Left renal cortex interstitium (tissue), 4 donors: ENCODE data around the gene PRR4. TPM values are rescaled to one million over a fixed set of nuclear protein-coding genes. Genes with fewer than 3 reads are reported as not detected.

Experiments used
- DNase-seq, 4 donors: peaks; one replicate each; pipeline ENCODE4 v3.0.0-alpha.2; 2013; ENCODE audit warnings: low read depth in 4 of 4, low spot score in 2 of 4, missing footprints in 1 of 4
- polyA plus RNA-seq, 4 donors: library from polyadenylated mRNA; unstranded; fragments of 120-200 nt; gene quantifications; one replicate each; pipeline ENCODE4 v1.2.1, GENCODE V29; 2013; ENCODE audit not compliant: insufficient read length in 4 of 4

Gene PRR4
- polyA plus RNA-seq: 10 to 100 TPM in 2 of 4 donors, 1 to 10 TPM in 2; 4.0 to 15.1 (median 8.7) TPM

- DNase-seq: no peak
Observed at GRCh38 chr12:10849425-10849878, at the start of gene PRR4. Gene PRR4 (minus strand): TSS chr12:10849475. CDS start chr12:10849437, 38 bp downstream.

DNA sequence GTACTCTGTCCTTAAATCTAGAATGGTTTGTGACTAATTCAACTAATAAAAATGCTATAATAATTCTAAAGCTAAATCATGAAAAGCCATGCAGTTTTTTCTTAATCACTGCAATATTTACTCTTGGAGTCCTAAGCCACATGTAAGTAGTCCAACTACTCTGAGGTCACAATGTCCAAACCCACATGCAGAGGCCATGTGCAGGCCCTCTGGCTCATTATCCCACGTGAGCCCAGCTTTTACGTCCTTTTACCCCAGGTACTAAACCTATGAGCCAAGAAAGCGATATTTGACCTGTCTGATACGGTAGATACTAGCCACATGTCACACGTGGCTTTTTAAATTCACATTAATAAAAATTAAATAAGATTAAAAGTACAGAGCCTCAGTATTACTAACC lies 47.6 kb upstream of the PRR4 start:
- DNase-seq: no peak

DNA sequence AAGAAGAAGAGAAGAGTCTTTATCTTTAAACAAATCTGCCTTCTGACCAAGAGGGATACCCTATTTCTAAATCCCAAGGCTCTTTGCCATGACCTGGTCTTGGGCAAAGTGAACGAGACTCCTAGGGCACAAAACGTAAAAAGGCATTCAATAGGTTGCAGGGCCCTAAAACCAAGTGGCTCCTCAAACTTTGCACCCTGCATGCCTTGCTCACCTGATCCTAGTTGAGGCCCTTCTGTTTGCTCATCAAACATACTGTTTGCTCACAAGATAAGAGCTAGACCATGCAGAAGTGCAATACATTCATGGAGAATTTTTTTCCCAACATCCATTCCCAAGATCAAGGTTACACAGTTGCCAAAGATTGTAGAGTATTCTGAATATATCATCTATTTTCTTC lies 42.7 kb upstream of the PRR4 start:
- DNase-seq: no peak

- DNase-seq: no peak
Observed at GRCh38 chr12:10889226-10889625, 40.0 kb upstream of the PRR4 start.

- no peak for DNase-seq
Observed at GRCh38 chr12:10884086-10884725, 34.9 kb upstream of the PRR4 start, which contains the start of gene PRH1. Gene PRH1 (minus strand): TSS chr12:10884255. CDS start chr12:10884217, 38 bp downstream.

DNA sequence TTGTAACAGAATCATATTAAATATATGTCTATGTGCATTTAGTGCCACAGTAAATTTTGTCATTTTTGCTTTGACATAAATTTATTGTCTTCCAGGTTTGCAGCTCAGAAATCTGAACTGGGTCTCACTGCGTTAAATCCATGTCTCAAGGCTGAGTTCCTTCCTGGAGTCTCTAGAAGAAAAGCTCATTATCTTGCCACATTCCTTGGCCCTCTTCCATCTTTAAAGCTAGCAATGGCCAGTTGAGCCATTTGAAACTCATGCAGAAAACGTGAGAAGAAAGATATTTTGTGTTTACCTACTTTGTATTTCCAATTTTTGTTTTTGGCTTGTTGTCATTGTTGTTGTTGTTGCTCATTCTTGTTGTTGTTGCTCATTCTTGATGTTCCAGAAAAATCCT lies 24.1 kb upstream of the PRR4 start:
- no peak for DNase-seq

GRCh38 chr12:10867381-10867780 lies 18.1 kb upstream of the PRR4 start:
- no peak for DNase-seq

DNA sequence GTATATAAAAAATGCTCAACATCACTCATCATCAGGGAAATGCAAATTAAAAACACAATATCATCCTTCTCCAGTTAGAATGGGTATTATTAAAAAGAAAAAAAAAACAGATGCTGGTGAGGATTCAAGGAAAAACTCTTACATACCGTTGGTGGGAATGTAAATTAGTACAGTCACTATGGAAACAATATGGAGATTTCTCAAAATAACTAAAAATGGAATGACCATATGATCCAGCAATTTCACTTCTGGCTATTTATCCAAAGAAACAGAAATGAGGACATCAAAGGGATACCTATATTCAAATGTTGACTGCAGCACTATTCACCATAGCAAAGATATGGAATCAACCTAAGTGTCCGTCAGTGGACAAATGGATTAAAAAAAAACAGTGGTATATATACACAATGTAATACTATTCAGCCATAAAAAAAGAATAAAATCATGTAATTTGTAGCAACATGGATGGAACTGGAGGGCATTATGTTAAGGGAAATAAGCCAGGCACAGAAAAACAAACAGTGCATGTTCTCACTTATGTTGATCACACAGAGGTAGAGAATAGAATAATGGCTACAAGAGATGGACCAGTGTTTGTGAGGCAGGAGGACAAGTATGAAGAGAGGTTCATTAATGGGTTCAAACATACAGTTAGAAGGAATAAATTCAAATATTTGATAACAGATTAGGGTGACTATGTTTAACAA lies 14.4 kb upstream of the PRR4 start:
- no peak for DNase-seq

GRCh38 chr12:10861366-10861765 lies 12.1 kb upstream of the PRR4 start:
- no peak for DNase-seq

GRCh38 chr12:10855807-10856206 lies 6.5 kb upstream of the PRR4 start:
- DNase-seq: no peak

DNA sequence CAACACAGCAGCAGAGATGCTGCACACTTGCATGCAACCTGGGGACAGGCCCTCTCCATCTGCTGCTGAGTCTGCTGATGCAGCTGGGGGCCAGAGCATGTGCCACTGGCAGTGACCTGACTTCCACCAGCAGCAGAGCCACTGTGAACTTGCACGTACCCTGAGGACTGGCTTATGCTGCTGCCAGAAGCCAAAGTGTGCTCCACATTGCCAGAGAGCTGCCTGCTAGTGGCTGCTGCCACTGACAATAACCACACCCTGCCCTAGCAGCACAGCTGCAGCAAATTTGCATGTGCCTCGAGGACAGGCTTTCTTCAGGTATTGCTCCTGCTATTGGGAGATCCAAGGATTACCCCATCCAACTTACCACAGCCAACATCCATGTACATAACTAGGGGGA lies 4.5 kb upstream of the PRR4 start:
- no peak for DNase-seq

DNA sequence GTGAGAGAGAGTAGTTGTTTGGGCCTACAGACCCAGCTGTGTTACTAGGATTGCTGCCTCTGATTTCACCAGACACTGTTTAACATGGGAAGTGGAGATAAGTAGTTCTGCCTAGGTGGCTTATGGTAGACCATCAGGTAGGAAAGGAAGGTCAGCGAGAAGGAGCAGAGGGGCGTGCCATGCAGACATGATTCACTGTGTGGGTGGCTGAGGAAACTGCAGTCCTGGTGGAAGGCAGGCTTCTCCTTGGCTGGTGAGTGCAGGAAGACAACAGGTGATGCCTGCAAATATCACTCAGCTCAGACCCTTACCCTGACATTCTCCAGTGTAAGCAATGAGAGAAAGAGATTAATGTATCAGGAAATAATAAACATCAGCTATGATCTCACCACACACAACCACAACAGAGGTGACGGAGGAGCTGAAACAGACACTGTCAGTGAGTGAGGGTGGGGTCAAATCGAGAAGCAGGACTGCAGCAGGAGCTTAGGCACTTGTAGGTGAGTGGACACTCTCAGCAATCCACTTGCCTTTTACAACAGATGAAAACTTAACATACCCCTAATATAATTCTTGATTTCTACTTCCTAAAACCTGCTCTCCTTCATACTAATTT lies 2.1 kb upstream of the PRR4 start:
- no peak for DNase-seq

- DNase-seq: no peak
Observed at GRCh38 chr12:10847744-10848143, 1.5 kb downstream of the PRR4 start.

- no peak for DNase-seq
Observed at GRCh38 chr12:10842862-10843261, 6.4 kb downstream of the PRR4 start.

GRCh38 chr12:10838461-10838860 lies 10.8 kb downstream of the PRR4 start:
- DNase-seq: no peak

- DNase-seq: no peak
Observed at GRCh38 chr12:10829994-10830393, 19.3 kb downstream of the PRR4 start.

DNA sequence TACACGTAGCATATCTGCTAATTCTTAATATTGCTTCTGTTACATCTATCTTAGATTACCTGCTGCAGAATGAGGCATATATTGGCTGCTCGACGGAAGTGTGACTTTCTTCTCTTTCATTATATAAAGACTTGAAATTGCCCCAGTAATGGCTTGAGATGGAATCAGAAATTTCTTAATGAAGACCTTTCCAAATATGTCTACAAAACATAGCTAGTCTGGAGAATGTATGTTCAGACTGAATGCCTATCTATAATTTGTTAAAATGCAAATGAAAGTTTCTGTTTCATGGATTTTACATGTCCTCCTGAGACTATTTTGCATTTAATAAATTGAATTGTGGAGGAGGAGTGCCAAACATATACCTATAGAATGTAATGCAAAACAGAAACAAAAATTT lies 23.0 kb downstream of the PRR4 start, which contains the start of gene TAS2R10:
Gene TAS2R10, minus strand, starts transcription at position 101 of the 400 bp plus-strand sequence. Its CDS starts 89 bp downstream, at position 12.
- no peak for DNase-seq

GRCh38 chr12:10824957-10825356 lies 24.3 kb downstream of the PRR4 start:
- DNase-seq: no peak

DNA sequence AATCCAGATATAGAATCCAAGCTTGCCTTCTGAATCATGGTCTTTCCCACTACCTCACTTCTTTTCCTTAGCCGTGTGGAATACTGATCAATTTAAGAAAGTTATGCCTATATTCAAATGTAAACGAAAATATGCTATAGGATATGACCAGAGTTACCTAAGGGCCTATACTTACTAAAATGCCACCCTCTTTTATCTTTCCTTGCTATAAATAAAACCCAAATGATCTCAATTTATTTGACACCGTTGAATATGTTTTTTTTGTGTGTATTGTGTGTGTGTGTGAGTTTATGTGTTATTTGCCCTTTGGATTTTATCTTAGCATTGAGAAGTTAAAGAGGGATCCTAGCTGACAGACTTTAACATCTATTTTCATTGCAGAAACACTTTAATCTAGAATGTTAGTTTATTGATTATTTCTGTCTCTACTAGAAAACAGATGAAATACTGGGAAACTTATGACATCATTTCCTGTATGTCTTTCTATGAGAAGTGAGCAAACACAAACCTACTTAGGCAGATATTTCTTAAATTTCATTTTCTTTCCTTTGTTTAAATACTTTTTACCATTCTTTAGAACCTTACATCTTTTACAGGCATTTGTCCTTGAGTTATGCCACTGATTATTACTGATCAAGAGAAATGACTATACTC lies 37.3 kb downstream of the PRR4 start:
- DNase-seq: no peak

- DNase-seq: no peak
Observed at GRCh38 chr12:10810068-10810467, 39.2 kb downstream of the PRR4 start, which contains the start of gene TAS2R9. Gene TAS2R9 (minus strand): TSS chr12:10810168. CDS start chr12:10810075, 93 bp downstream.

DNA sequence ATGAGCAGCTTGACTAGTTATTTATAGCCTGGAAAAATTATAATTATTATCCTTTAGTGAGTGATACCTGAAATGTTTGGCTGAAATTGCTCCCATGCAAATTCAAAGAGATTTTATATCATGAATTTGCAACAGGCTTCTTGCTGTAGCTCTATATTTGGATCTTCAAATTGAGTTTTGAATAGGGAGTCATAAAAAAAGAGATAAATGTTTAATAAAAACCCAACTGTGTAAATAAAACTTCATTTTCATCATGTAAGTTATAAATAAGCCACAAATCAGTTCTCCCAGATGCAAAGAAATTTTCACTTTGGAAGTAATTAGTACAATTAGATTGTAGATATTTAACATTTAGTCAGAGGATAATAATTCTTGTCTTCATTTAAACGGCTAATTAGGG lies 42.1 kb downstream of the PRR4 start, which contains the start of gene TAS2R8:
Gene TAS2R8, minus strand, starts transcription at position 101 of the 400 bp plus-strand sequence. CDS start 306 bp downstream, outside the sequence.
- DNase-seq: no peak
